HTERT RPE-1 (cell line): ENCODE results near the gene WIPF1.

Experiments
- in situ Hi-C: fragments of 300-500 bp; cut with MboI; formaldehyde crosslinking; loops from 4 replicates; pipeline ENCODE4 v1.14.3; 2020; ENCODE audit warnings: low sequenced_read_pairs

Gene WIPF1

DNA sequence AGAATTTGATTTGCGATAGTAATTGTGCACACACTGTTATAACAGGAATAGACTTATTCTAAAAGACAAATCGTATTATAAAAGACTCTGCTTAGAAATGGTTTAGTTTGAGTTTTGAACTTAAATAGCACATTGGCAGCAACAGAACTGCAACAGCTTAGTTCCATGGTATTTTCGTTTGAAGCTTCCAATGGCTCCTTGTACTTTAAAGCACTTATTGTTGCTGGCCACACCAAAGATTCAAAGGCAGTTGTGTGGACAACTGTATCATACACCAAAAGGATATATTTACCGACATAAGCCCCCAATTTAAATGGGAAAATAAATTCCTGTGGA is 627 bp downstream of the WIPF1 start:
- in situ Hi-C loops, result no loop called here

DNA sequence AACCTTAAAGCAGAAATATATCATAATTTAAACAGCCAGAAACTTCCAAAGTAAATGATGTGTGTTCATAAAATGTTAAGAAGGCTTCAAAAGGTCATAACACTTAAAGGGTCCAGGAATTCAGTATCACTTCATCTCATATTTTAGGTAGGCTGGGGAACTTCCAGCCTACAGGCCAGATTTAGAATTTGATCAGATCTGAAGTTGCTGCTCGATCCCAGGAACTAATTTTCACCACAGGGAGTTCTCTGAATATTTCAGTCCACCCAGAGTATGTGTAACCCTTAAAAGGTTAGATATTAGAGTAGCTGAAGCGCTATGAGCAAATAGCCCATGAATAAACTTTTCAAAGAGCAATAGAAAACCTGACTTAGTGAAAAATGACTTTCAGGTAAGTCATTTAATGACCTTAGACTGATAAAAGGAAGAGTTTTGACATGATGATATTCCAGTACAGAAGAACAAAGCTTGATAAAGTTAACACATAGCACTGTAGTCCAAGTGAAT is 1.7 kb downstream of the WIPF1 start:
- in situ Hi-C loops, result no loop called here

DNA sequence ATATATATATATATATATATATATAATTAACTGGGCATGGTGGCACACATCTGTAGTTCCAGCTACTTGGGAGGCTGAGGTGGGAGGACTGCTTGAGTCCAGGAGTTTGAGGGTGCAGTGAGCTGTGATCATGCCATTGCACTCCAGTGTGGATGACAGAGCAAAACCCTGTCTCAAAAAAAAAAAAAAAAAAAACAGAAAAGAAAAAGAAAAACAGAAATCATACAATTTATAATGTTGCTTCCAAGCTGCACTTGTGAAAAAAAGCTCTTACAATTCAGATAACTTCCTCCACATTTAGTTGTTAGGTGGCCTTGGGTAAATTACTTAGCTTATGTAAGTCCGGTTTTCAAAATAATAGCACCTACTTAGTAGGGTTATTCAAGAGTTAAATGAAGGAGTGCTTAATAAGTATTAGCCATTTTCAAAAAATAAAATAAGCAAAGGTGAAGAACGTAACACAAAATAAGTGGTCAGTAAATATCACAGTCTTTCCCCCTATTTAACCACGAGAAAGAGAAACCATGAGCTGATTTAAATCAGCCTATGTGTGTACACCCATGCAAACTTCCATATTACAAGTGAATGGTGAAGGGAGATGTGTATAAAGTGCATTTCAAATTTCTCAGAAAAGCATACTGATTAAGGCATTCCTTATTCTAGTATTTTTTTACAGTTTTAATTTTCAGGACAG is 2.3 kb downstream of the WIPF1 start:
- in situ Hi-C loops, result no loop called here

DNA sequence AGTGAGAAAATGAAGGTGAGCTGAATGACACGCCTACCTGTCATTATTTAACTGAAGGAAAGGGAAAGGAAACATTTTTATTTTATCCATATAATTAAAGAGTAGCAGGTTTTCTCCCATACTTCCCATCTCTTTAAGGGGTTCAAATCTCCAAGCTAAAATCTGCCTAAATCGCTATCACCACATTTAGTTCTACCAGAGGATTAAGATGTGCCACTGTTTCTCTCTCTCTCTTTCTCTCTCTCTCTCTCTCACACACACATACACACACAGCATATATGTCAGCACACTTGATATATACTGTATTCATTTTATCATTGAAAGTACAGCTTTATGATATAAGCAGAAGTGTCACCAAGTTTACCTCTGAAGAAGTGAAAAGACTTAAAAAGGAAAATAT is 3.1 kb downstream of the WIPF1 start:
- in situ Hi-C loops, result no loop called here

DNA sequence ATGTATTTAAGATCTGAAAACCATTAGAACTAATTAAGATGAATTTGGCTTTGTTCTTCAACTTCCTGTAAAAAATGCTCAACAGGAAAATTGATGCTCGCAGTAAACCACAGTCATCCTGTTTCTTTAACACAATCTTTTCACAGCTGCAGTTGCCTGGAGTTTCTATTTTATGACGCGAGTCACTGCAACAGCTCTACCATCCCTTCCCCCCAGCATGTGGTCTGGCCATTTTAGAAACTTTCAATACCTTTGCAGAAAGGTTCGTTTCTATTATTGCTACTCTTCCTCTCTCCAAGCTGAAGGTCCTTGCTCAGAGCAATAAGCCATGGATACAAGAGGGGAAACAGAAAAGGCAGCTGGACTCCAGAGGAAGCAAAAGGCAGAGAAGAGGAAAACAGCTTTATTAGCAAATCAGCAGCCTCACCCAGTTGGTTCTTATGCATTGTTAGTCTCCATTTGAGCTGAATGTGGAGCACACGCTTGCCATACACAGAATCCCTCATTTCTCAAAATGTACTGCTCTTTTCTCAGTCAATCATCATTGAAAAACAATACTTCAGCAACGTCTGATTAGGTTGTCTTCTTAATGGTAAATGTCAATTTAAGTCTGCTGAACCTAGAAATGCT is 3.9 kb downstream of the WIPF1 start:
- in situ Hi-C loops, result no loop called here

DNA sequence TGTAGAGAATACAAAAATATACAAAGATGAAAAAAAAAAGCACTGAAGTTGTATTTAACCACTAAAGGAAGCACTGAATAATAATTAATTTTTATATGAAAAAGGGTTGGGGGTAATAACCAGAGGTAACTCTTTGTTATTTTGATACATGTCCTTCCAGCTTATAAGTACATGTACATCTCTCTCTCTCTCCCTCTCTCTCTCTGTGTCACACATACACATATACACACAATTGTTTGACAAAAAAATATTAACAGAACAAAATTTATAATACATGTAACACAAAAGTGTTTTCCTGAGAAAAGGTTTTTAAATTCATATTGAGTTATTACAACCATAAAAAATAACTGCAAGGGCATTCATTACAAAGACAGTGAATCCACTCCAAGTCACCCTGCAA is 4.6 kb downstream of the WIPF1 start:
- in situ Hi-C loops, result no loop called here

DNA sequence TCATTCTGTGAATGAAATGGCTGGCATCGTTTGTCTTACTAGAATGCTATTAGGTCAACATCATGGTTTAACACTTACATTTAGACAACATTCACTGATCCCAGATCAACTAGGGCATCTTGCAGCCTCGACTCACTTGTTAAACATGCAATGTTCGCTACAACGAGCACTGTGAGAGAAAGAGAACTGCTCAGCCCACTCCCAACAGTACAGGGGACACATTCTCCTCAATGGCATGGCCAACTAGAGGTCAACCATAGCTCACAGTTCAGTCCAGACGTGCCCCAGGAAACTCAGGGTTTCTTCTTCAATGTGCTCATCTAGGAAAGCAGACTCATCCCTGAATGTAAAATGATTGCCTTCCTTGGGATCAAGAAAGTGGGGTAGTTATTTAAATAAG is 5.9 kb downstream of the WIPF1 start:
- in situ Hi-C loops, result no loop called here

DNA sequence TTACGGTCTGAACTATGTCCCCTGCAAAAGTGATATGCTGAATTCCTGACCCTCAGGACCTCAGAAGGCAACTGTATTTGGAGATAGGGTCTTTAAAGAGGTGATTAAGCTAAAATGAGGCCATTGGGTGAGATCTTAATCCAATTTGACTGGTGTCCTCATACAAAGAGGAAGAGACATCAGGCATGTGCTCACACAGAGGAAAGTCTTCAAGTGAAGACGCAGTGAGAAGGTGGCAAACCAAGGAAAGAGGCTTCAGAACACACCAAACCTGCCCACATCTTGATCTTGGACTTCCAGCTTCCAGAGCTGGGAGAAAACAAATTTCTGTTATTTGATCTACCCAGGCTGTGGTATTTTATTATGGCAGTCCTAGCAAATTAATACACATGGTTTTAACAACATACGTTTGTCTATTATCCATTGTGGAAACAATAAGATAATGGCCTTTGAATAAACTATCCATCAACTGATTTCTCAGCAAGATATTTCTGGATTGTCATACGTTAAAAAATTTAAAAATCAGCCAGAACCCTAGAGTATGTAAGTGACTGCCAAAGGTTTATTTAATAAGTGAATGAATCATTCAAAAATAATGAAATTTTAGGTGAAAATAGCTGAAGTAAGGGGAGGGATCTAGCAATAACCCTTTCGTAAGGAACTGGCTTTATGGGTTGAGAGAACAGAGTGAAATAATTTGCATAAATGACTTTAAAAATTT is 6.5 kb downstream of the WIPF1 start:
- in situ Hi-C loops, result no loop called here

DNA sequence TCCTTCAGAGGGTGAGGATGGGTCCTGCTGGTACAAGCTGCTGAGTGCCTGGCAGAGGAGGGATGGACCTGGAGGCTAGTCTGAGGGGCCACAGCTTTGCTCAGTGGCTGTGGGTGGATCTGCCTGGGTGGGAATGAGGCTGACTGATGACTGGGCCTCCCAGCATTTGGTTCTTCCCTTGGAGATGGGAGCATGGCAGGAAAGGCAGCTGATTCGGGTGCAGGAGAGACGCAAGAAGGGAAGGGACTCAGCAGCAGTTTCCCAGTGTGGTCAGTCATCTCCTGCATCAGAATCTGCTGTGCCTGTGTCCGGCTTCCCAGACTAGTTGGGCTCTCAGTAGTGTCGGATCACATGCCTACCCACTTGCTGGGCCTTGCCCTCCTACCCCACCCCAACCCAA is 7.3 kb downstream of the WIPF1 start:
- in situ Hi-C loops, result no loop called here

DNA sequence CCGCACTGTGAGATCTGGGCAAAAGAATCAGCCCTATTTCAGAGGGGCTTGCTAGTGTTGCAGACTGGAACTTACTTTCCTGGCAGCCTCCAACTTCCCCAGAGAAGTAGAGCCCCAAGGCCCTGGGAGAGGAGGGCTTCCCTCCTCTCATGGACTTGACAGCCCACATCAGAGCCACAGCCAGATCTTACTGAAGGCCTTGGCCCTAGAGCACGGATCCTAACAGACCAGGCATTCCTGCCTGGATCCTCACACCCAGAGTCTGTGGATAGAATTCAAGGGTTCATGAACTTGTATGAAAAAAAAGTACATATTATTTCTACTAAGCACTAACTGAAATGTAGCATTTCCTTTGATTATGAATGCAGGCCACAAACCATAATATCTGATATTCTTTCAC is 8.3 kb downstream of the WIPF1 start:
- in situ Hi-C loops, result no loop called here

DNA sequence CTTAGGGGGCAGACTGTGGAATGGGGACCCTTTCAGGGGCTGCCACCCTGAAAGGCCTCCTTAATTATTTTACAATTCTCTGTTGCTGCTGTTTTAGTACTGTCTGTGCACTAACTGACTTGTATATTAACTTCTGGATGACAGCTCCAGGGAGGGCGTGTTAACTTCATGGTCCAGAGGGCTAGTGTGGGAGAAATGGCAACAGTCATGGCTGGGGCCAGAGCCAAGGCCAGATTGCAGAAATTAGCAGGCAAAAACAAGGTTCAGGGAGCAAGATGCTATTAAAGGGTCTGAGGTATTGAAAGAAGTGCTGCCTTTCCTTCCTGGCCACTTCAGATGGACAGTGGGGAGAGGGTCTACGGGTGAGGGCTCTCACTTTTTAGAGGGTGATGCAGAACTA is 9.1 kb downstream of the WIPF1 start:
- in situ Hi-C loops, result no loop called here

DNA sequence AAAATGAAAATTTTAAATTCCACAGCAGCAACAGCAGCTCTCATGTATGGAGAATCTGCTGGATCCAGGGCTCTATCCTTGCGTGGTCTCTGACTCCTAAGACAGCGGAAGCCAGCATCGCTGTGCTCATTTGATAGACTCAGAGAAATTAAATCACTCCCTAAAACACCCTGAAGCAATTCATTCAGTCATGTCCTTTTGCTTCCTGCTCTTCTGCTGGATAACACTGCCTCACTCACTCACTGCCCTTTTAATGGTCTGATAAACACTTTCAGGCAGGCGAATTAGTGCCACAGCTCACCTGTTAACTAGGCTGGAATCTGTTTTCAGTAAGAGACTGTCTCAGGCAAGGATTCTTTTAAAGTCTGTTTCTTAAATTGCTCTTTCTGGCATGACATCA is 10.0 kb downstream of the WIPF1 start:
- in situ Hi-C loops, result no loop called here

DNA sequence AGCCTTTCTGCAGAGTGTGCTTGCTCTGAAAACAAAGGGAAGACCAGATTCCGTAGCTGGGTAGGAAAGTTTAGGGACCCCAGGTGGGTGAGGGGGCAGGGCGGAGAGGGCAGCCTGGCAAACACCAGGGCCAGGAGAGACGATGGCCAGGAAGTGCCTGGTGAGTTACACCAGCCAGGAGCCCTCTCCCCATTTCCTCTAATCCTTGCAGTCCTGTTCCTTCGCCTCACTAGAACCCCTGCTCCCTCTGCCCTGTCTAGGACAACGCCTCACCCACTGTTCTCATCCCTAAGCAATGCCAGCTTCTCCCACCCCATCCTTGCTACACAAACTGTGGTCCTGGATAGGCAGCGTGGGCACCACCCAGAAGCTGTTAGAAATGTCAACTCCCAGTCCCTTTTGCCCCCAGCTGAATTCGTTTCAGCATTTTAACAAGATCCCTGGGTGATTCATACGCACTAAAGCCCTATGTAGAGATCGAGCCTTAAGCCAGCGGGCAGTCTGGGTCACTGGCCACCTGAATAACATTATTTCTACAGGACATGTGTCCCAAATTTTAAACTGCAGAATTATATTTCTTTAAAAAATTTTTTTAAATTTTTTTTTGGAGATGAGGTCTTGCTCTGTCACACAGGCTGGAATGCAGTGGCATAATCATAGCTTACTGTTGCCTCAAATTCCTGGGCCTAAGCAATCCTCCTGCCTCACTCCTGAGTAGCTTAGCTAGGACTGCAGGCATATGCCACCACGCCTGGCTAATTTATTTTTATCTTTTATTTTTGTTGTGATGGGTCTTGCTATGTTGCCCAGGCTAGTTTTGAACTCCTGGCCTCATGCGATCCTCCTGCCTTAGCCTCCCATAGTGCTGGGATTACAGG is 10.9 kb downstream of the WIPF1 start:
- in situ Hi-C loops, result no loop called here

DNA sequence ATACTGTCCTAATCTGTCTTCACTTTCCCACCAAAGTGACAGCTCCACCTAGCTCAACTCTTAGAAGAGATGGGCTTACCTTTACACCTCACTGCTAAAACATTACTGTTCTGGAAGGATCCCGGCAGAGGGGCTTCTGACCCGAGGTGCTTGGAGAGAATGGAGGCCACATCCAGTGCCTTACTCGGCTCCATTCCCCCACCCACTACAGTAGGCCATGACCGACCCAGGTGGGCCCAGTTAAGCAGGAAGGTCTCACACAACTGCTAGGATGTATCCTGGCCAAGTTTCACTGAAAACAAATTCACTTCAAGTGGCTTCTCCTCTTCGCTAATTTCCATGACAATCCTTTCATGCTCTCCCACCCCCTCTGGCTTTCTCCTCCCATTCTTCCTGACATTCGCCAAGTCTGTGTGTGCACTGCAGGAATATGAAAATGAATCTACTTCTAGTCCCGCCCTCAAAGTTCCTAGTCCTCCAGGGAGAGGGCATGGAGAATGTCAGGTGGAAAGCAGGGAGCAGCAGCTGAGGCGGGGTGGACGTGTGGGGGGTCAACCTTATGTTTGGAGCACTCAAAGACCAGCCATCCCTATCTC is 11.8 kb downstream of the WIPF1 start:
- in situ Hi-C loops, result no loop called here

DNA sequence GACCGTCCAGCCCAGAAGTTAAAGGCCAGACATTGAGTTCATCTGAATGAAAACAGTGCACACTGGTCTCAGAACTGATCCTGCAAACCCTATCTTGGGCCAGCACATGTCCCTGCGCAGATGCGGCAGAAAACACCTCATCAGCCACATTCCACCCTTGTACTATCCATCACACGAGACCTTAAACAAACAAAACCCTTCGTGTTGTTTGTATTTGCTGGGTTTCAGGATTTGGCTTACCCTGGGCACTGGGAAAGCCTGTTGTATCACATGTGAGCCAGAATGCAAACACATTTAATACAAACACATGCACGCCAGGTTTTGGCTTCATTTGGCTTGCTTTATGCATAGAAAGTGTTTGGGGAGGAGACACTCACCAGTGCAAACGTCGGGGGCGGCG is 12.5 kb downstream of the WIPF1 start:
- in situ Hi-C loops, result no loop called here

DNA sequence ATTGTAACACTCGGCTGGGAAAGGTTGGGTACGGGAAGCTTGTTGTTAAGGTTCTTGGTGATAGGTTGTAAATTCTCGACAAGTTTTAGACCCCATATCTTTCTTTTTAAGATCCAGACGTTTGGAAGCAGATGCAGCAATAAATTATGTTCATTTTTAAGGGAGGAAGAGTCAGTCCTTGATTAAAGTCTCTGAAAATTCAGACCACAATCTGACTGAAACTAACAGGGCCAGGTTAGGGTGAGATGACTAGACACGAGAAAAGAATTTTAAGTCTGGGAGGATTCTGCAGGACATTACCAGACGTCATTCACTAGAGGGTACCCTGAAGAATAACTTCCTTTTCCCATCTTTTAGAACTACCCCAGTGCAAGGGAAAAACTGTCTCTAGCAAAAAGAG is 16.1 kb downstream of the WIPF1 start:
- in situ Hi-C loops, result no loop called here

DNA sequence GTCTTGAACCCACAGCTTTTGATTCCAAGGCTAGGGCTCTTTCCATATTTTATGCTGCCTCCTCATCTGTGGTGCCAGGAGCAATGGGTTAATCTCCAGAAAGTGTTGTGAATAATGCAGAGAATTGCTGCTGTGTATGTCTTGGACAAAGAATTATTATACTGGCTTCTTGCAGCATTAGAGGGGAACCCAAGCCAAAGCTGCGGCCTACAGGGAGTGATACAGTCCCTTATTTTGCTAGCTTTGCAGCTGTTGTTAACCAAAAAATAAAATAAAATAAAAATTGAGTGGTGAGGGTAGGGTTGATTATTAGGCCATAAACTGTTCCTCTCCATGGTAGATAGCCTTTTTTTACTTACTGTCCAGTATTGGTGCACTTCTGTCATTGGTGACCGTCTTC is 16.7 kb downstream of the WIPF1 start:
- in situ Hi-C loops, result no loop called here

DNA sequence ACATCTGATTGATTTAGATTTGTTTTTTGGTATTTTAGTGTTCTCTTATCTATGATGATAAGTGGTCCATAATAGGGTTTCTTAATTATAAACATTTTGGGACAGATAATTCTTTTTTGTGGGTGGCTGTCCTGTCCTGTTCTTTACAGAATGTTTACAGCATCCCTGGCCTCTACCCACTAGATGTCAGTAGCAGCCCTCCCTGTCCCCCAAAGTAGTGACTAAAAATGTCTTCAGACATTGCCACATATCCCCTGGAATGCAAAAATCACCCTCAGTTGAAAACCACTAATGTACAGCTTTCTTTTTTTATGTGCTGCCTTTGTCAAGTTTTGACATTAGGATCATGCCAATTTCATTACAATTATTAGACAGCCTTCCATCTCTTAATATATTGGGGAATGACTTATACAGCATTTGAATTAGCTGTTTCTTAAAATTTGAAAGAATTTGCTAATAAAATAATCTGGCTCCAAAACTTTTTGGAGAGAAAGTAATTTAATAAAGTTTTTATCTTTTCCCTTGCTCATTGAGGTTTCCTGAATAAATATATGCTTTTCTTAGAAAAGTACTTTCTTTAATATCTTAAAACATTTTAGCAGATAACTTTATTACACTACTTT is 19.5 kb downstream of the WIPF1 start:
- in situ Hi-C loops, result no loop called here

DNA sequence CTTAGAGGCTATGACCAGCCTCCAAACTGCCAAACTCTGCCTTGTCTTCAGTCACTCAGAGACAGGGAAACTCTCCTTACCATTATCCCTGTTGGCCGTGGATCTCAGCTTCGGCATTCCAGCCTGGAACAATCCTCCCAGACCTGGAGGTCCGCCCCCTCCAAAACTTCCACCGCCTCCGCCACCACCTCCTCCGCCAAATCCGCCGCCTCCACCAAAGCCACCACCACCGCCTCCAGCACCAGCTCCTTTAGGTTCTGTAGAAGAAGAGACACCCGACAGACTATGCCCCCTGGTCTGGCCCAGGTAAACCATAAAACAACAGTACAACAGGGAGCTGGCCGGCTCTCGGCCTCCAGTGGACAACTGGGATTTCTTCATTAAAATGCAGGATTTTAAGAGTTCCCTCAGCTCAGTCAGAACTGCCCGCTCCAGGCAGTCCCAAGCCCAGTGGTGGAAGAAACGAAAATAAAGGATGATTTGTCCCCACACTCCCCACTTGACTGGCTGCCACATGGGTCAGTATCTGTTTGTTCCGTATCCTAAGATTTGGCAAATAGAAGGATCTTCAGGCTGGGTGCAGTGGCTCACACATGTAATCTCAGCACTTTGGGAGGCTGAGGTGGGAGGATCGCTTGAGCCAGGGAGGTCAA is 22.4 kb downstream of the WIPF1 start:
- in situ Hi-C loops, result no loop called here

DNA sequence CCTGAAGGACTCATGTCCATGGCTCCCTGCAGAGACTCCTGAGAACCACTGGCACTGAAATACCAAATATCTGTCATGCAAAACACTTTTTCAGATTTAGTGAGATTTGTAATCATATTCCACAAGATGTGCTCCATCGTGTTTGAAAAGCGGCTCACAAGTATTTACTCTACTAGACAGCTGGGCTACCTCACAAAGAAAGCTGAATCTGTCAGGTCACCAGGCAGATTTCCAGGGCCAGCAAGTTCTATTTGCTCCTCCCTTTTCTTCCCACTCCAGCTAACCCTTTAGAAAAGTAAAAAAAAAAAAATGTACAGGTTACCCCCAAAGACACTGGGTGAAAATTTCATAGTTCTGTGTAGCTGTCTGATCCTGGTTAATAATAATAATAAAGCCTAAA is 22.9 kb downstream of the WIPF1 start:
- in situ Hi-C loops, result no loop called here
